Skeletal muscle tissue (tissue), 4 donors: ENCODE measurements around the gene CIAO3. TPM values are rescaled to one million over a fixed set of nuclear protein-coding genes. Genes with fewer than 3 reads are reported as not detected.

Source experiments
- H3K27ac ChIP-seq: one replicate; pipeline ENCODE4 v1.7.0; 2013; ENCODE audit warnings: mild to moderate bottlenecking, low read depth, low read length, inconsistent platforms
- H3K27me3 ChIP-seq, 3 donors: one replicate each; pipeline ENCODE4 v1.7.0; 2013; ENCODE audit warnings: low read length in 3 of 3; ENCODE audit not compliant: control insufficient read depth in 3 of 3, insufficient read depth in 3 of 3
- H3K36me3 ChIP-seq, 3 donors: one replicate each; pipeline ENCODE4 v1.7.0; 2013; ENCODE audit warnings: low read length in 3 of 3; ENCODE audit not compliant: control insufficient read depth in 3 of 3, insufficient read depth in 3 of 3
- H3K4me1 ChIP-seq, 3 donors: one replicate each; pipeline ENCODE4 v1.7.0; 2013; ENCODE audit warnings: low read length in 3 of 3, mild to moderate bottlenecking in 3 of 3; ENCODE audit not compliant: control insufficient read depth in 3 of 3, insufficient read depth in 3 of 3
- H3K4me3 ChIP-seq, 3 donors: one replicate each; pipeline ENCODE4 v1.7.0; 2013; ENCODE audit warnings: low read length in 3 of 3
- H3K9ac ChIP-seq, 3 donors: one replicate each; pipeline ENCODE4 v1.7.0; 2013; ENCODE audit warnings: low read length in 3 of 3, mild to moderate bottlenecking in 3 of 3, moderate library complexity in 2 of 3, low read depth in 1 of 3
- H3K9me3 ChIP-seq, 3 donors: one replicate each; pipeline ENCODE4 v1.7.0; 2013; ENCODE audit warnings: low read length in 3 of 3; ENCODE audit not compliant: control insufficient read depth in 3 of 3
- total RNA-seq: library from RNA; depleted of rRNA; stranded (reverse); fragments of >200 nt; gene quantifications from one replicate; pipeline ENCODE4 v1.2.3, GENCODE V29; 2014
- donor health status: Osteomylitis.

CIAO3 gene
- total RNA-seq, 1 donor from 2014 or later = 43.3 TPM

GRCh38 chr16:705431-706188, 35.2 kb downstream of the CIAO3 start, which contains the start of gene FBXL16:
Gene FBXL16 (minus strand): TSS chr16:705801. CDS start chr16:697405, 8,396 bp downstream.
- no peak within 1 kb of the TSS for H3K4me3 ChIP-seq
- no peak within 1 kb of the TSS for H3K9ac ChIP-seq
- peaks cover 0 to 10% (median 4%) of the 10 kb centered on the region in 3 donors for H3K4me1 ChIP-seq
- no peak within 1 kb of the TSS for H3K27ac ChIP-seq
- H3K36me3 ChIP-seq = no peaks in the 10 kb centered on the region
- H3K27me3 ChIP-seq = peaks cover 76 to 92% (median 86%) of the 10 kb centered on the region in 3 donors
- no peaks in the 10 kb centered on the region for H3K9me3 ChIP-seq

- no peak overlapping the region for H3K4me3 ChIP-seq
- H3K36me3 ChIP-seq = no peaks in the 10 kb centered on the region
- no peak overlapping the region for H3K27ac ChIP-seq
- no peak overlapping the region for H3K9ac ChIP-seq
- H3K4me1 ChIP-seq = peaks cover 0 to 5% (median 2%) of the 10 kb centered on the region in 3 donors
- H3K9me3 ChIP-seq = no peaks in the 10 kb centered on the region
- peaks cover 75 to 91% (median 86%) of the 10 kb centered on the region in 3 donors for H3K27me3 ChIP-seq
Measured at GRCh38 chr16:704552-705380, 36.0 kb downstream of the CIAO3 start.

GRCh38 chr16:704047-704446, 36.8 kb downstream of the CIAO3 start:
- Histone ChIP-seq H3K9ac (no peak overlapping the region), H3K36me3 (no peaks in the 10 kb centered on the region), H3K27ac (no peak overlapping the region), H3K4me3 (no peak overlapping the region), H3K9me3 (no peaks in the 10 kb centered on the region), H3K27me3 (peaks cover 74 to 90% (median 88%) of the 10 kb centered on the region in 3 donors), H3K4me1 (peaks cover 0 to 4% (median 0%) of the 10 kb centered on the region in 3 donors)

GRCh38 chr16:703406-703805, 37.4 kb downstream of the CIAO3 start:
- Histone ChIP-seq H3K9me3 (no peaks in the 10 kb centered on the region), H3K9ac (no peak overlapping the region), H3K27ac (no peak overlapping the region), H3K36me3 (no peaks in the 10 kb centered on the region), H3K4me3 (no peak overlapping the region), H3K27me3 (peaks cover 71 to 88% (median 84%) of the 10 kb centered on the region in 3 donors), H3K4me1 (peaks cover 0 to 4% (median 0%) of the 10 kb centered on the region in 3 donors)

GRCh38 chr16:702341-702740, 38.5 kb downstream of the CIAO3 start:
- H3K4me1 ChIP-seq = peaks cover 0 to 4% (median 0%) of the 10 kb centered on the region in 3 donors
- H3K4me3 ChIP-seq = no peak overlapping the region
- H3K9me3 ChIP-seq = no peaks in the 10 kb centered on the region
- H3K27ac ChIP-seq = no peak overlapping the region
- no peaks in the 10 kb centered on the region for H3K36me3 ChIP-seq
- H3K27me3 ChIP-seq = peaks cover 69 to 85% (median 75%) of the 10 kb centered on the region in 3 donors
- H3K9ac ChIP-seq = no peak overlapping the region

- H3K27ac ChIP-seq = no peak overlapping the region
- H3K27me3 ChIP-seq = peaks cover 64 to 82% (median 73%) of the 10 kb centered on the region in 3 donors
- peaks cover 0 to under 1% (median 0%) of the 10 kb centered on the region in 3 donors for H3K4me1 ChIP-seq
- no peaks in the 10 kb centered on the region for H3K9me3 ChIP-seq
- no peak overlapping the region for H3K4me3 ChIP-seq
- H3K9ac ChIP-seq = no peak overlapping the region
- no peaks in the 10 kb centered on the region for H3K36me3 ChIP-seq
Measured at GRCh38 chr16:700684-701584, 39.9 kb downstream of the CIAO3 start.

GRCh38 chr16:698911-699671, 41.7 kb downstream of the CIAO3 start:
- H3K9ac ChIP-seq = no peak overlapping the region
- H3K9me3 ChIP-seq = no peaks in the 10 kb centered on the region

GRCh38 chr16:695355-696089, 45.3 kb downstream of the CIAO3 start:
- Histone ChIP-seq H3K4me1 (peaks cover 4 to 16% (median 8%) of the 10 kb centered on the region in 3 donors), H3K9ac (no peak overlapping the region), H3K36me3 (no peaks in the 10 kb centered on the region), H3K27ac (no peak overlapping the region), H3K4me3 (peak overlapping the region in 2 of 3 donors; percentile 40 to 49), H3K27me3 (peaks cover 64 to 76% (median 70%) of the 10 kb centered on the region in 3 donors), H3K9me3 (no peaks in the 10 kb centered on the region)

More at GRCh38 chr16:698911-699671, 41.7 kb downstream of the CIAO3 start:
- no peak overlapping the region for H3K27ac ChIP-seq
- H3K4me1 ChIP-seq = peaks cover 4 to 14% (median 7%) of the 10 kb centered on the region in 3 donors
- H3K36me3 ChIP-seq = no peaks in the 10 kb centered on the region
- peaks cover 68 to 86% (median 75%) of the 10 kb centered on the region in 3 donors for H3K27me3 ChIP-seq
- no peak overlapping the region for H3K4me3 ChIP-seq
